Urothelium cell line (cell line): ENCODE measurements around the gene ENTPD6.

ENCODE experiments used
- DNase-seq: peaks from one replicate; pipeline ENCODE4 v3.0.0; 2011; ENCODE audit warnings: low spot score, mixed read lengths
- FAIRE-seq: peaks from 2 replicates; lab custom pipeline; 2011; peaks lifted over from hg19 to GRCh38; lab: Jason Lieb, UNC

Gene ENTPD6

DNA sequence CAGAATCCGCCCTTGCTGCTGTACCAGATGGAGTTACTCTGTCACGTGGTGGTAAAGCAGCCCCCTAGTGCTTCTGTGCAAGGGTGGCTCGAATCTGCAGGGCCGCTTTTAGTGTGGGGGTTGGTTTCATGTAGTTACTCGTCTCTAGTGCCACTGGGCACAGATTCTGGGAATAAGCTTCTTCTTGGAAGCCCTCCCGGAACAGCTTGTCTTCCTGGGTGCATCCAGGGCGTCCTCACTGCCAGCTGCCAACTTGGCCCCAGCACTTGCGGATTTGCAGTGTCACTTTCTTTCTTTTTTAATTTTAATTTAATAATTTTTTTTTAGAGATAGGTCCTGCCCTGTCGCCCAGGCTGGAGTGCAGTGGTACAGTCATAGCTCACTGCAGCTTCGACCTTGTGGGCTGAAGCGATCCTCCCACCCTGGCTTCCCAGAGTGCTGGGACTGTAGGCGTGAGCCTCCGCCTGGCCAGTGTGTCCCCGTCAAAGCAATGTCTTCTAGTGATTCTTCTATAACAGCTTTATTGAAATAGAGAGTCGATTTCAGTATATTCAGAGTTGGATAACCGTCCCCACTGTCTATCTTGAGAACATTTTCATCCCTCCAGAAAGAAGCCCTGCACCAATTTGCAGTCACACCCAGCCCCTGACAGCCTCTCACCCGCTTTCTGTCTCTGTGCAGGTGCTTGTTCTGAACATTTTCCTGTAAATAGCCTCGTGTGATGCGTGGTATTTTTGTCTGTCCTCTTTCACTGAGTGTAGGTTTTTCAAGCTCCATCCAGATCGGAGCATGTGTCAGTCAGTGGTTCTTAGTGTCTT, 78.2 kb downstream of the ENTPD6 start:
- DNase-seq (no peak), FAIRE-seq (no peak)

DNA sequence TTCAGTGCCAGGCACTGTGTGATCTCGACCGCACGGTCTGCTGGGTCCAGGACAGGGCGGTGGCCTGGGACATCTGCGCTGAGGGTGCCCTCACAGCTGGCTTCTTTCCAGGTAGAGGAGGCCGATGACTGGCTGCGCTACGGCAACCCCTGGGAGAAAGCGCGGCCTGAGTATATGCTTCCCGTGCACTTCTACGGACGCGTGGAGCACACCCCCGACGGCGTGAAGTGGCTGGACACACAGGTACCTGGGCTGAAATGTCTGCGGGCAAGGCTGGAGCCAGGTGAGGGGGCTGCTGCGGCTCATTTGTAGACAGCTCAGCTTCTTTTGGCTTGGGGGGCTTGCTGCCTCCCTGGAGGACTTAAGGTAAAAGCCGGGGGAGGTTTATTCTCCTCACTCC, 79.0 kb downstream of the ENTPD6 start:
- FAIRE-seq (no peak), DNase-seq (no peak)

DNA sequence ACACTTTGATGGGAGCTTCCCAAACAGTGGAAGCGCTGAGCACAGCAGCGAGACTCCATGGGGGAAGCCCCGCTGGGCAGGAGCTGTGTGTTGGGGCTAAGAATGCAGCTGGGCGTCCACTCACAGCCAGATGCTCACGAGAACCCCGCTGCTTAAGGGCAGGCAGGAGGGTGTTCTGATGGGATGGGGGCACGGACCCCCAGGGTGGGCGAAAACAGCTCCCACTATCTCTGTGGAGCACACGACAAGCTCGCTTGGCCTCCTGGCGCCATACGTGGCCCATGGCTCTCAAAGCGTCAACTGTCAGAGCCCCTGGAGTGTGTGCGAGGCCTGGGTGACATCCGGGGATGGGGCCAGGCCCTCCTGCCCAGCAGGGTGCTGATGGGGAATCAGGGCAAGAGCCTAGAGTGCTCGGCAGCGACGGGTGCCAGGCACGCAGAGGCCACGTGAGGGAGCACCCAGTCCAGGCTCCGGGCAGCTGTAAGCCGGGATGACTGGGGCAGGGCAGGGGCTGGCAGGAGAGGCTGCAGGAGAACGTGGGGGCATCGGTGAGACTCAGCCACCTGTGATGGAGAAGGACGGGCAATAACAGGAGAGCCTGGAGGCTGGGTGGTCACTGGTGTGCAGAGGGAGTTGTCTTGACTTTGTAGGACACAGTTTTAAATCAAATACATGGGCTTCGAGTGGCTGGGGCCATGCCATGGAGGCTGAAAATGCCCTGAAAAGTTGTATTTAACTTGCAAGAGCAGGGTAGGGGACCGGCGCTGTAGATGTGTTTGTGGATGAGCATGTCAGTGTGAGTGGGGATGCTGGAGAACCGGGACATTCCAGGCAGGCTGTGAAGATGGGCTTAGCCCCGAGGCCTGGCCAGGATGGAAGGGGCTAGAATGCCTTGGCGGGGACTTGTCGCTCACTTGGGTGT, 79.6 kb downstream of the ENTPD6 start:
- DNase-seq: no peak
- FAIRE-seq: no peak

DNA sequence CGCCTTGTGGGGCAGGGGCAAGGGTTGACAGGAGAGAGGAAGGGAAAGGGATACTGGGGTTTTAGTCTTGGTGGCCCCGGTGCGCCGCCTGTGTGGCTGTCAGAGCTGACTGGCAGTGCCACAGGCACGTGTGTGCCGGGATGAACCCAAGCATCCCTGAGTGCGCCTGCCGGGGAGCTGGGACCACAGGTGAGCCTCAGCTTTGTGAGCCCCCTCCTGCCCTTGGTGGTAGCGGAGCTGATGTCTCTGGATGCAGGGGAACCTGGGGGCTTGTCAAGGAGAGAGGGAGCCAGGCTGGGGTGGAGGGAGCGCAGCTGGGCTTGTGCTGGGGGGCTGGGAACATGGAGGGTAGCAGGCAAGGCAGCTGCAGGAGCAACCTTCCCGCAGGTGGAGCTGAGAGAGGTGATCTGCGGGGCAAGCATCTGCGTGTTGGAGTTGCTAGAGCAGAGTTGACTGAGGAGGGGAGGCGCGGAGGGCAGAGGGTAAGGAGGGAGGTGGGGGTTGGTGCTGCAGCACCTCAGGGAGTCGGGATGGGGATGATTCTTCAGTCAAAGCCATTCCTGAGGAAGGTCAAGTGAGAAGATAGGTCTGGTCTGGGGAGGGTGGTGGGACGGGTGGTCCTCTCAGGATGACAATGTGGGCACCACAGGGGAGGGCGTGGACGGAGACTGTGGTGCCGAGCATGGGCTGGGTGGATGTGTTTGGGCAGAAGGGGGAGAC, 80.5 kb downstream of the ENTPD6 start:
- no peak for FAIRE-seq

More for the DNA sequence above, 80.5 kb downstream of the ENTPD6 start:
- no peak for DNase-seq
